ENCODE results near the gene ZNF385B.

The ZNF385B gene

DNA sequence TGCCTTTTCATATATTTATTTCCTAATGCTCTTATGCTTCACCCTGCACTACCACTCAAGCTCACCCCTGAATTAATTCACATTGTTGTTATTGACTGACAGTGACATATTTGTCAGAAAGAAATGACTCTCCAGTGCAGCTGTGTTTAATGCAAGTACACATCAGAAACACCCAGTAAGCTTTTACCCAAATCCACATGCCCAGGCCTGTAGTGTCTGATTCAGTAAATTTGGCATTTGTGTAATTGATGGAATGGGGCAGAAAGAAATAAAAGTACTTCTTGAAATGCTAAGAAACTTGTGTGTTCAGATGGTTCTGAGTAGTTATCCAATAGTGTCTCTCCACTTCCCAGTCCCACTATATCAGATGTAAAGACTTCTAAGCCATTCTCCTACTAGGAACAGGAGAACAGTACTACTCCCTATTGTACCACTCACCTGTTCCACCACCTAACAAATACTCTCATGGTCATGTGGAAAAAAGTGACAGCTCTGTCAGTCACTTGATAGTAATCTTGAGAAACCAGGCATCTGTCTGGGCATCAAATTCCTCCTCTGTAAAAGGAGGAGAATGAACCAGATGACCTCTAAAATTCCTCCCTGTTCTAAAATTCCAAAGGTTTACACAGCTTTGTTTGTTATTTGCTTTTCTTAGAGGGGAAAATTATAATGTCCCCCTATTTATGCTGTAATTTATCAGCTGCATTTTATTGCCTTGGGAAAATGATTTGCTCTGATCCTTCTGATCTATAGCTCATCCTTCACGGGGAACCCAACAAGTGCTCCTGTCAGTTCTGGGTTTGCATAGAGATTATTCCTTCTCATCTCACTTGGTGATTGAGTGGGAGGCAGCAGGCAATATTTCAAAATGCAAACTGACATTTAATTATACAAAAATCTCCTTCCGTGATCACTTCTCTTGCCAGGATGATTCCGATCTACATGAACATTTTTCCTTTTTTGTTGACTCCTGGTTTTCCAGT is 70.9 kb downstream of the ZNF385B start:
- H3K36me3 ChIP-seq (ENCODE audit: control insufficient read depth in 1 of 2, insufficient read depth in 2 of 2, low read depth in 1 of 2, low read length in 2 of 2), result no peaks in the 10 kb centered on the region
- no peak for DNase-seq
- H2BK120ac ChIP-seq (ENCODE audit: low read depth, low read length), result no peak overlapping the region
- no peaks in the 10 kb centered on the region for H3K27me3 ChIP-seq (ENCODE audit: control insufficient read depth in 1 of 2, insufficient read depth in 1 of 2, low read length in 2 of 2)
- no peak overlapping the region for H3K4me2 ChIP-seq (ENCODE audit: low read length, poor library complexity, severe bottlenecking)
- H3K4me3 ChIP-seq (ENCODE audit: insufficient read depth in 1 of 2, low read depth in 1 of 2, low read length in 2 of 2), result no peak overlapping the region
- no peak overlapping the region for H4K8ac ChIP-seq (ENCODE audit: low read length)
- H2AK5ac ChIP-seq (ENCODE audit: low read length, severe bottlenecking), result no peak overlapping the region
- H3K79me1 ChIP-seq (replicated peaks; ENCODE audit: low read length, poor library complexity, severe bottlenecking), result no peaks in the 10 kb centered on the region
- no peak overlapping the region for H2BK12ac ChIP-seq (ENCODE audit: low read length in 2 of 2)
- H3K18ac ChIP-seq (ENCODE audit: low read depth in 1 of 2, low read length in 2 of 2), result no peak overlapping the region
- whole genome bisulfite sequencing, result 82% methylated on average over 3 of the region's 3 CpGs
- no peak overlapping the region for H2BK15ac ChIP-seq (ENCODE audit: low read depth, poor library complexity, severe bottlenecking)
- no peak overlapping the region for H3K14ac ChIP-seq (ENCODE audit: low read length in 2 of 2)
- no peak overlapping the region for H2AFZ ChIP-seq (ENCODE audit: low read depth, low read length)
- no peak overlapping the region for H3K23ac ChIP-seq (ENCODE audit: low read length in 2 of 2)
- no peak overlapping the region for H4K91ac ChIP-seq (ENCODE audit: low read length)
- H3K4ac ChIP-seq (ENCODE audit: low read depth in 1 of 2, low read length in 2 of 2), result no peak overlapping the region
- H3K27ac ChIP-seq (ENCODE audit: low read length, poor library complexity, severe bottlenecking), result no peak overlapping the region
- H2BK5ac ChIP-seq (ENCODE audit: low read depth, low read length, poor library complexity, severe bottlenecking), result no peak overlapping the region
- no peak overlapping the region for H3K9ac ChIP-seq (ENCODE audit: low read length)
- no peaks in the 10 kb centered on the region for H3K4me1 ChIP-seq (ENCODE audit: control insufficient read depth, insufficient read depth, low read depth, low read length)
- H3K9me3 ChIP-seq (ENCODE audit: control insufficient read depth, low read length), result no peaks in the 10 kb centered on the region

DNA sequence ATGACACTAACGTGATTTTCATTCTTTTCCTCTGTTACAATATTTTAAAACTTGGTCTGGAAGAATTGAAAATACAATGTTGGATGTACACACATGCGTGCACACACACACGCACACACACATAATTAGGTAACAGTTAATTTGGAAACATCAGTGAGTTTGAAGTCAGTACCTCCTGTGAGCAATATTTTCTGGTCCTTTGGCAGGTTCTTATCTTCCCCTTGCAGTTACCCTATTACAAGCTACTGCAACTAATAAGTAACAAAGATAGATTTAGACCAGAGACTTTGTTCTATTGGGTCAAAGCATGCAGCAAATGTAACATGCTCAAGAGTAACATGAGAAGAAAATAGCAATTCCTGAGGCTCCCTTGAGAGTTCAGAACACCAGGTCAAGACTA is 73.3 kb downstream of the ZNF385B start:
- Histone ChIP-seq H3K23ac (ENCODE audit: low read length in 2 of 2) (no peak overlapping the region), H3K27ac (ENCODE audit: low read length, poor library complexity, severe bottlenecking) (no peak overlapping the region), H3K9me3 (ENCODE audit: control insufficient read depth, low read length) (no peaks in the 10 kb centered on the region), H3K18ac (ENCODE audit: low read depth in 1 of 2, low read length in 2 of 2) (no peak overlapping the region), H2BK15ac (ENCODE audit: low read depth, poor library complexity, severe bottlenecking) (no peak overlapping the region), H3K4me2 (ENCODE audit: low read length, poor library complexity, severe bottlenecking) (no peak overlapping the region), H2BK5ac (ENCODE audit: low read depth, low read length, poor library complexity, severe bottlenecking) (no peak overlapping the region), H4K91ac (ENCODE audit: low read length) (no peak overlapping the region), H4K8ac (ENCODE audit: low read length) (no peak overlapping the region), H3K79me1 (replicated peaks; ENCODE audit: low read length, poor library complexity, severe bottlenecking) (no peaks in the 10 kb centered on the region), H2BK12ac (ENCODE audit: low read length in 2 of 2) (no peak overlapping the region), H3K4me1 (ENCODE audit: control insufficient read depth, insufficient read depth, low read depth, low read length) (no peaks in the 10 kb centered on the region), H2BK120ac (ENCODE audit: low read depth, low read length) (no peak overlapping the region), H3K9ac (ENCODE audit: low read length) (no peak overlapping the region), H3K27me3 (ENCODE audit: control insufficient read depth in 1 of 2, insufficient read depth in 1 of 2, low read length in 2 of 2) (no peaks in the 10 kb centered on the region), H3K4ac (ENCODE audit: low read depth in 1 of 2, low read length in 2 of 2) (no peak overlapping the region), H3K36me3 (ENCODE audit: control insufficient read depth in 1 of 2, insufficient read depth in 2 of 2, low read depth in 1 of 2, low read length in 2 of 2) (no peaks in the 10 kb centered on the region), H3K4me3 (ENCODE audit: insufficient read depth in 1 of 2, low read depth in 1 of 2, low read length in 2 of 2) (no peak overlapping the region), H2AK5ac (ENCODE audit: low read length, severe bottlenecking) (no peak overlapping the region), H3K14ac (ENCODE audit: low read length in 2 of 2) (no peak overlapping the region), H2AFZ (ENCODE audit: low read depth, low read length) (no peak overlapping the region)
- DNase-seq, result no peak
- 100% methylated on average over 2 of the region's 3 CpGs for WGBS

DNA sequence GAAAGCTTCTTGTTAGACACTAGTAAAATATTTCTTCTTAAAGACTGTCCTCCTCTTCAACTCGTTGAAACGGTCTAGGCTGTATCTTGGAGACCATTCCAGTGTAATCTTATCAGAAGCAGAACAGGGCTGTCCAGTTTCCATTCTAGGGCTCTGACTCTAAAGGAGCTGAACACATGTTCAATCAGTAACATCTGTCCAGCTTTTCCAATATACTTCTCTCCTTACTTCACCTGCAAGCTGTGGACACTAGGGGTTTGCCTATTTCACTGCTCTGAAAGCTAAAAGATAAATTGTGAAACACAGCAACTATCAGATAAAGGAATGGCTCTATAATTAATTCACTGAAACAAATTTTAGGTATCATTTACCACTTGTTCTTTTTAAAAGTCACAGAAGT is 73.8 kb downstream of the ZNF385B start:
- Histone ChIP-seq H3K4me2 (ENCODE audit: low read length, poor library complexity, severe bottlenecking) (no peak overlapping the region), H3K14ac (ENCODE audit: low read length in 2 of 2) (no peak overlapping the region), H3K4ac (ENCODE audit: low read depth in 1 of 2, low read length in 2 of 2) (no peak overlapping the region), H3K9me3 (ENCODE audit: control insufficient read depth, low read length) (no peaks in the 10 kb centered on the region), H2BK5ac (ENCODE audit: low read depth, low read length, poor library complexity, severe bottlenecking) (no peak overlapping the region), H3K4me1 (ENCODE audit: control insufficient read depth, insufficient read depth, low read depth, low read length) (no peaks in the 10 kb centered on the region), H3K9ac (ENCODE audit: low read length) (no peak overlapping the region), H4K8ac (ENCODE audit: low read length) (no peak overlapping the region), H2BK120ac (ENCODE audit: low read depth, low read length) (no peak overlapping the region), H3K27ac (ENCODE audit: low read length, poor library complexity, severe bottlenecking) (no peak overlapping the region), H2BK12ac (ENCODE audit: low read length in 2 of 2) (no peak overlapping the region), H2AFZ (ENCODE audit: low read depth, low read length) (no peak overlapping the region), H4K91ac (ENCODE audit: low read length) (no peak overlapping the region), H3K4me3 (ENCODE audit: insufficient read depth in 1 of 2, low read depth in 1 of 2, low read length in 2 of 2) (no peak overlapping the region), H3K23ac (ENCODE audit: low read length in 2 of 2) (no peak overlapping the region), H3K36me3 (ENCODE audit: control insufficient read depth in 1 of 2, insufficient read depth in 2 of 2, low read depth in 1 of 2, low read length in 2 of 2) (no peaks in the 10 kb centered on the region), H2AK5ac (ENCODE audit: low read length, severe bottlenecking) (no peak overlapping the region), H3K18ac (ENCODE audit: low read depth in 1 of 2, low read length in 2 of 2) (no peak overlapping the region), H3K27me3 (ENCODE audit: control insufficient read depth in 1 of 2, insufficient read depth in 1 of 2, low read length in 2 of 2) (no peaks in the 10 kb centered on the region), H2BK15ac (ENCODE audit: low read depth, poor library complexity, severe bottlenecking) (no peak overlapping the region), H3K79me1 (replicated peaks; ENCODE audit: low read length, poor library complexity, severe bottlenecking) (no peaks in the 10 kb centered on the region)
- DNase-seq, result no peak
- 72% methylated on average over 2 of the region's 2 CpGs for WGBS

DNA sequence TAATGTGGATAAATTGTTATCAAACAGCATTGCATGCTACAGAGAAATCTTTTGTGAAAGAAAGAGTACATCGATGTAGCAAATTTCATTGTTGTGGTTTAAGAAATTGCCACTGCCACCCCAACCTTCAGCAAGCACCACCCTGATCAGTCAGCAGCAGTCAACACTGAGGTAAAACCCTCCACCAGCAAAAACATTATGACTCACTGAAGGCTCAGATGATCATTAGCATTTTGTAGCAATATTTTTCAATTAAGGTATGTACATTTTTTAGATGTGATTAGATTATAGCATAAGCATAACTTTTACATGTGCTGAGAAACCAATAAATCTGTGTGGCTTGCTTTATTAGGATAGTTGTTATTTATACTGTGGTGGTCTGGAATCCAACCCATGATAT is 75.5 kb downstream of the ZNF385B start:
- H3K27ac ChIP-seq (ENCODE audit: low read length, poor library complexity, severe bottlenecking), result no peak overlapping the region
- H3K18ac ChIP-seq (ENCODE audit: low read depth in 1 of 2, low read length in 2 of 2), result no peak overlapping the region
- no peak overlapping the region for H3K14ac ChIP-seq (ENCODE audit: low read length in 2 of 2)
- H3K9me3 ChIP-seq (ENCODE audit: control insufficient read depth, low read length), result no peaks in the 10 kb centered on the region
- H2AFZ ChIP-seq (ENCODE audit: low read depth, low read length), result no peak overlapping the region
- H3K79me1 ChIP-seq (replicated peaks; ENCODE audit: low read length, poor library complexity, severe bottlenecking), result no peaks in the 10 kb centered on the region
- no peak overlapping the region for H3K4me2 ChIP-seq (ENCODE audit: low read length, poor library complexity, severe bottlenecking)
- no peaks in the 10 kb centered on the region for H3K4me1 ChIP-seq (ENCODE audit: control insufficient read depth, insufficient read depth, low read depth, low read length)
- WGBS, result 100% methylated on average over 1 of the region's 1 CpG
- H4K8ac ChIP-seq (ENCODE audit: low read length), result no peak overlapping the region
- no peaks in the 10 kb centered on the region for H3K27me3 ChIP-seq (ENCODE audit: control insufficient read depth in 1 of 2, insufficient read depth in 1 of 2, low read length in 2 of 2)
- H2AK5ac ChIP-seq (ENCODE audit: low read length, severe bottlenecking), result no peak overlapping the region
- H2BK5ac ChIP-seq (ENCODE audit: low read depth, low read length, poor library complexity, severe bottlenecking), result no peak overlapping the region
- H3K36me3 ChIP-seq (ENCODE audit: control insufficient read depth in 1 of 2, insufficient read depth in 2 of 2, low read depth in 1 of 2, low read length in 2 of 2), result no peaks in the 10 kb centered on the region
- H3K9ac ChIP-seq (ENCODE audit: low read length), result no peak overlapping the region
- no peak overlapping the region for H3K4ac ChIP-seq (ENCODE audit: low read depth in 1 of 2, low read length in 2 of 2)
- H3K23ac ChIP-seq (ENCODE audit: low read length in 2 of 2), result no peak overlapping the region
- H3K4me3 ChIP-seq (ENCODE audit: insufficient read depth in 1 of 2, low read depth in 1 of 2, low read length in 2 of 2), result no peak overlapping the region
- no peak overlapping the region for H2BK15ac ChIP-seq (ENCODE audit: low read depth, poor library complexity, severe bottlenecking)
- no peak overlapping the region for H4K91ac ChIP-seq (ENCODE audit: low read length)
- H2BK12ac ChIP-seq (ENCODE audit: low read length in 2 of 2), result no peak overlapping the region
- DNase-seq, result no peak
- no peak overlapping the region for H2BK120ac ChIP-seq (ENCODE audit: low read depth, low read length)
